NCI-H2081 treated with DMSO at 0.1 percent for 48 hours (cell line): ENCODE results near the gene TBC1D22A.

Source experiments
- DNase-seq: peaks from one replicate; lab custom pipeline; 2025; lab: John Stamatoyannopoulos, UW

Gene TBC1D22A

DNA sequence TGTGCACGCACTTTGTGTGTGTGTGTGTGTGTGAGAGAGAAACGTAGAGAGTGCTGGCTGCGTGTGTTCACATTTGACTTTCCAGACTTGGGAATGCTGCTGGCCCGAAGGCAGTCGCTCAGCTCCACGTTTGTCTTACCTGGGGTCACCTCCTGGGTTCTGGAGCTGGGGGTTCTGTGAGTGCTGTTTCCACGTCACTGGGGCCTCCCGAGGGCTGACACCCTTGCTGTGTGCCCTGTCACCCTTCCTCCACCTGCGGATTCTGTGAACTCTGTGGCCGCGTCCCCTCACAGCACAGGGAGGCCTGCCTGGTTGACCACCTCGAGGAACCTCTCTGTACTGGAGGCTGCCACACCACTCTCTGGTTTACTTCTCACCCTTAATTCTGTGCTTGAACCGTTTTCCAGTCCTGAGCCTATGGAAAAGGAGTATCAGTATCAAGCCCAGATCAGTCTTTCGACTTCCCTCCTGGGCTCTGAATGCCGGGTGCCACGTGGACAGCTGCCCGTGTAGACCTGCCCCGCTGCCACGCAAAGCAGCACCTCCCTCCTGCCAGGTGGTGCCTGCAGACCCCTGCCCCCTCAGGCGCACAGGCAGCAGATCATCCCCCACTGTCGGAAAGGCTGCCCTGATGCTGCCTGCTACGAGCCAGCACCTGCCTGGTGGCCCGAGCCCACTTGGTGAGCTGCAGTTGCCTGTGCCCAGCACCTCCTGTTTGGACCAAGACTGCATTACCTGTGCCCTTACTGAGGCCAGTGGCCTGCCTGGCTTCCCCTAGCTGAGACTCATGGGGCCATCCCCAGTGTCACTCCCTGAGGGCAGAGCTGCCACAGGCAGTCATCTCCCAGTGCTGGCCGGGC lies 233.3 kb downstream of the TBC1D22A start:
- DNase-seq = no peak

DNA sequence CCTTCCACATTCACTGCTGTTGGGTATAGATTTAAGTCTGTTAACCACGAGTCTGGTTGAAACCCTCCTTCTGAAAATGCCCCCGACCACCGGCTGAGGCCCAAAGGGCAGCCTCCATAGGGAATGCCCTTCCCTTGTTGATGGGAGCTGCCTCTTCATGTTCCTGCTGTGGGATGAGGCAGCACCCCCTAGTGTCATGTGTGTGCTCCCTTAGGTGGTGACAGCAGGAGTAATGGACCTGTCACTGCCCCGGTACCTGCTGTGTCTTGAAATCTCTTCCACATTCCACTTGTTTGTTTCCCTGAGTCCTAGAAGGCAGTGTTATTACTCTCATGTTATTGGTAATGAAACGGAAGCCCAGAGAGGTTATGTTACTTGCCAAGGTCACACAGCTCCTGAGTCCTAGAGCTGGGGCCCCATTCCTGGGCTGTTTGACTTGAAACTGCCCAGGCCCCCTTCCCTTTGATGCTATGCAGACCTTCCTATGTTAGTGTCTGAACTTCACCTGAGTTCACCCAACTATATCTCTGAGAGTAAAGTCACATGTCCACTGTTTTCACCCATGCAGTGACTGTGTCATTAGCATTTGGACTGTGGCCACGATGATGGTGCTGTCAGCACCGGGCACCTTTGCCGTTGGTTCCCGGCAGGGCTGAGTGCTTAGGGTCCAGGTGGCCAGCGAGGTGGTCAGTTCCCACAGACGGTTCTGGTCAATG lies 234.3 kb downstream of the TBC1D22A start:
- DNase-seq = no peak

DNA sequence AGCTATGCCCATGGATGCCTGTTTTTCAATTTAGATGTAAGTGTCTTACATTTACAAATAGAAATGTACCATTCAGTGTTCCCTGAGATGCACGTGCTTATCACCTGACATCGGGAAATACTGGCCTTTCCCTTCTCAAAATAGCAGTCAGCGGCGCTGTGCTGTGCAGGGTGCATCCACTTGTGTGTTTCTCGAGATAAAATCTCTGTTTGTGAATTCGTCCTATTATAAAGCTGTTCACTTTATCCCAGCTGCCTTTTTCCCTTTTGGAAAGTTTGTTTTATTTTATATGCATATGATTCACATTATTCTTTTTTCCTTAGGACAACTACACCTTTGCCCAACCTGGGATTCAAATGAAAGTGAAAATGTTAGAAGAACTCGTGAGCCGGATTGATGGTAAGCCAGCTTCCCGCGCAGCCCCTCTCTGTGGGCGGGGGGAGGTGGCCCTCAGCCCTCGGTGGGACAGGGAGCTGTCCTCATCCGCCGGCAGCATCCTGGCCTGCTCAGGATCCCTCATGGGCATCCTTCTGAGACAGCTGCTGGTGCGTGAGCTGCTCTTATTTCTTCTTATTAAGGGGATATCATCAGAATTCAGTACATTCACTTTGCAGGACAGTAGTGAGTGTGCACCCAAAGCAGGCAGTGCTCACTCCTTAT lies 235.0 kb downstream of the TBC1D22A start:
- no peak for DNase-seq

DNA sequence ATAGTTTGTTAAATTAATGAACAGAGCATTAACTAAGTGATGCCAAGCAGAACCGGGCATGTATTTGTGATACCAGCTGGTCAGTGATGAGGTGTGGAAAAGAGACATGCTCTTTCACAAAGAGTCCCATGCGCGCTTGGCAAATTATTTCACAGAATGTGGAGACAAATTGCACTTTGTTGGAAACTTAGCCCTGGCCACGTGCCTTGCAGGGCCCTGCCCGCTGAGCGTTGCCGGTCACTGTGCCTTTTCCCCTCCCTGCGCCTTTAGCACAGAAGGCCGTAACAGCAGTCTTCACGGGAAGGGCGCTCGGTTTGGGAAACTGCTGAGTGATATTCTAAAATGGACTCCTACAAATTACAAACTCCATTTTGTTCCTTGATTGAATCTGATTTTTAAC lies 235.9 kb downstream of the TBC1D22A start:
- DNase-seq = no peak

DNA sequence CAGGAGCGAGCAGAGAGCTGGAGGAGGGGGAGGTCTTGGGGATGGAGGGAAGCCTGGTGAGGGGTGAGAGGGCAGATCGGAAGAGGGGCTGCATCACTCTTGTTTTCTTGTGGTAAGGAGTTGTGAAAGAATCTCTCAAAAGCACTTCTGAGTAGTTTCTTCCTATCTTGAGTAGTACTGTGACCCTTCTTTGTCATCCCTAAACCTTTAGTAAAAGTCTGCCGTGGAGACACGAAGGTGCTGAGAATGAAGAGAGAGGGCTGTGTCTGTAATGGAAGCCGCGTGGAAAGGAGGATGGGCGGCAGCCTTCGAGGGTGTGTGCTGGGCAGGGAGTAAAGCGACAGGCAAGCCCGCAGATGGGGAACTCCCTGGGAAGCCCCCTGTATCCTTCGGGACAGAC lies 237.8 kb downstream of the TBC1D22A start:
- no peak for DNase-seq

DNA sequence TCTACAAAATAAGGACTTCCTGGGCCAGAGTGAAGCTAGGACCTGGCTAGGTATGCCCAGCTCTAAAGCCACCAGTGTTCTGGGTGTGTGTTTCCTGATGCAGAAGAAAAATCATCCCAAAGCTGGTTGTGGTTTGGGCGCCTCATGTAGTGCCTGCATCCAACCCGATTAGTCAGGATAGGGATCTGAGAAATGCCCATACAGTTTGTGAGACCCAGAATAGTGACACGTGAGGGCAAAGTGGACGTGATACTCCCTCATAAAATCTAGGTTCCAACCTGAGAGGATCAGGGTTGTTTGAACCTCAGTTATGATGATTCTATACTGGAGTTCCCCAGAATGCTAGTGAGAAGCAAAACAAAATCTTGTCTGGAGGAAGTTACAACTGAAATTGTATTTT lies 238.4 kb downstream of the TBC1D22A start:
- DNase-seq = no peak

DNA sequence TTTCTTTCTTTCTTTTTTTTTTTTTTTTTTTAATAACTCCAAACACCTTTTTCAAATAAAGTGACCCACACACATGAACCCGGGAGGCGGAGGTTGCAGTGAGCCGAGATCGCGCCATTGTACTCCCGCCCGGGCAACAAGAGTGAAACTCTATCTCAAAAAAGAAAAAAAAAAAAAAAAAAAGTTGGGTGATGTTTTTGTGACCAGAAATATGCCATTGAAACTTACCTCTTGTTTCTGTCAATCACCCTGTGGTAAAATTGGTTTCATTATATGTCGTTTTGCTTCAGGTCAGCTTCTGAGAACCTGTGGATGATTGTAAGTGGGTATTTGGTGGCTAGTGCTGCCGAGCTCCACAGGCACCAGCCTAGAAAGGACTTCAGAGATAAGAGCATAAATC lies 238.8 kb downstream of the TBC1D22A start:
- DNase-seq = no peak

DNA sequence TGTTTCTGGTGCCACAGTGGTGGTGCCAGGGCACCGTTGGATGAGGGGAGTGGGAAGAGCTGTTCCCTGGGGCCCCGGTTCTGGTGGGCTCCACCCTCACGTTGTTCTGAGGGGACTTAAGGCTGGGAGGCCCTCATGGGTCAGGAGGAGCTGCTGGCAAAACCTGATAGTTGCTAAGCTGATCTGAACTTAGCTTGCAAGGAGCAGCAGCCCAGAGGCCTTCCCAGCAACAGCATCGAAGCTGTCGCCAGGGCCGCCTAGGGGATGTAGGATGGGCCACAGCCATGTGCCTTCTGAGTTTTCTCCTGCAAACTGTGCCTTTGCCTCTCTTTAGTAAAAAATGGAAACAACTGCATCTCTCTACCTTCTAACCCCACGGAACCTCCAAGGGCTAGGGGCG lies 240.2 kb downstream of the TBC1D22A start:
- DNase-seq = no peak

DNA sequence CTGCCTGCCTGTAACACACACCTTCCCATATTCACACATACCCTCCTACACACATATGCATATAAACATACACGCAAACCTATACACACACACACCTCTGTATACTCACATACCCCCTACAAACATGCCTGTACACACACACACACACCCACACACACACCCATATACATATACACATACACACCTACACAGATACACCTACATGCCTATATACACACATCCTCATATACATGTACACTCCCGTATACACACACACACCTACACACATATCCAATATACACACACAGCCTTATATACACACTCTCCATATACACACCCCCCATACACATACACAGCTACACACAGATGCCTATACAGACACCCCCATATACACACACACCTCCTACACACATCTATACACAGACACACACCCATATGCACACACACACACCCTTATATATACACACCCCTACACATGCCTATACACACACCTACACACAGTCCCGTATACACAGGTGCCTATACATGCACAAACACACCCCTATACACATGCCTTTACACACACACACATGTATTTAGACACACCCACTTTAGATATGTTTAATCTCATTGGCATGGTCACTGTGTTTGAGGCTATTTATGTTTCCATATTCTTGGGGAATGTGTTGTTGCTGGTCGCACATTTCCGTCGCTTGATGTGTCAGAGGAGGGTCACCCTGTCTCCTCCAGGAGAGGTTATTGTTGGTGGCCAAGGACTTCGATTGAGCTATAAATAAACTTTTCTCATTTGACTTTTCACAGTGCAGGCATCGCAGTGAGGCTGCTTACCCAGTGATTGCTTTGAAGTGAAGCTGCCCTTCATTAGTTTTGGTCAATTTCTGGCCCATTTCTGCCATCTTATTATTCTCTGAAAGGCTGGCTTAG lies 243.3 kb downstream of the TBC1D22A start:
- no peak for DNase-seq

DNA sequence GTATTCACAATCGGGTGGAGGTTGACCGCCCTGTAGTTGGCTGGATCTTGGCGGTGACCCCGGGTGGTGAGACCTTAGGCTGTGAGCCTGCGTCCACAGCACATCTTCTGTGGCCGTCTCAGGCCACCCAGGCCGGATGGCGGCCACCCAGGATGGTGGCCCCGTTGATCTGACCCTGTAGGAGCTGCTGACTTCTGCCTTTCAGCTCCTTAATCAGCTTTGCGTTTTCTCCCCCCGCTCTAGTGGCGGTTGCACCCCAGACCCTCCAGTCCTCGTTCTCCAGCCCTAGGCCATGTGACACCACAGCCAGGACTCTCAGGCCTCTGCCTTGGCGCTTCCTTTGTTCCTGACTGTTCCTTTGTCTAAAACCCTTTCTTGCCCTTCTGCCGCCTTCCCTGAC lies 244.0 kb downstream of the TBC1D22A start:
- no peak for DNase-seq

DNA sequence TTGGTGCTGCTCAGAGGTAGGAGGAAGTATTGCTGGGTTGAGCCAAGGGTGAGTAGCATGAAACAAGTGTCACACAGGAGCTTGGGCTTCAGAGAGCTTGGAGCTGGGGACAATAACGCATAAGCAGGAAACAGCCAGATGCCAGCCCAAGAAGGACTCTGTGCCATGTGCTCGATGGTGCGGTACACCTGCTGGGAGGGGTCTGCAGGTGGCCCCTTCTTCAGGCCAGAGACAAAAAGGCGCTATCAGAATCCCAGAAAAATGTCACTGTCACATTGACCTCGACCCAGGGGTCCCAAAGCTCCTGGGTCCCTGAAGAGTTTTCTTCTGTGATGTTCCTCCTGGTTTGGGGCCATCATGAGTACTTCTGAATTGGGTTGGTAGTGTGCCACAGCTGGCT lies 244.4 kb downstream of the TBC1D22A start:
- no peak for DNase-seq

DNA sequence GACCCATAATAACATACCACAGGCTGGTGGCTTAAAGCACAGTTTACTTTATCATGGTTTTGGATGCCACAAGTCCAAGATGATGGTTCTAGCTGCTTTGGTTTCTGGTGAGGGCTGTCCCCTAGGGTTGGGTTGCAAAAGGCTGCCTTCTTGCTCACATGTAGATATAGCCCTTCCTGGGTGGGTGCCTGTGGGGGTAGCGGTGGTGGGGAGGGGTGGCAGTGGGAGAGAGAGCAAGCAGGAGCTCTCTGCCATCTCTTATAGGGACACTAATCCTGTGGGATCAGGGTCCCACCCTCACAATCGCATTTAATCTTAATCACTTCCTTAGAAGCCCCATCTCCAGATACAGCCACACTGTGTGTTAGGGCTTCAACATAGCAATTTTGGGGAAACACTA lies 245.0 kb downstream of the TBC1D22A start:
- DNase-seq = no peak

DNA sequence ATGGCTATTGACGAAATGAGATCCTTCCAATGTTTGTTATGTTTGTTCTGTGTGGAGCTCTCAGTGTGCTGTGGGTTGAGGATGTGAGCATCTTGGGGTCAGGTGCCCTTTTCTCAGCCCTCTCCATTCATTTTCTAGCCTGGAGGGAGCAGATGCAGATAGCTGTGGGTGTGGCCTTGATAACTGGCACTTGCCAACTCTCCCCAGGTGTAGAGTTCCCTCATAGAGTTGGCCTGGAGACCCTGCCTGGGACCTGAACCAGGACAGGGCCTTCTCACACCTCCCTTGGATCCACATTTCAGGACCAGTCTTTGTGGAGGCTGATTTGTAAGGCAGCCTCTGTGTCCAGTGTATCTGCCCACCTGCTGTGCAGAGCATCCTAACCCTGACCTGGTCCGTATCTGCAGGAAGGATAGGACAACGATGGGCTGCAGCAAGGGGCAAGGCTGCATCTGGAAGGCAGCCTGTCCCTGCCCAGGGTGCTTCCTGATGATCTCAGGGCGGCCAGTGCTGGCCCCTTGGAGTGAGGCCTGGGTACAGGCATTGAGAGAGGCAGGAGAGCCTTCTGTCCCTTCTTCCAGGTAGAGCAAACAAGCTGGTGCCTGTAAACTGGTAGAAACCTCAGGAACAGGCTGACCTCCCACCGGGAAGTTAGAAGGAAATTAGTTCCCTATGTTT lies 245.9 kb downstream of the TBC1D22A start:
- no peak for DNase-seq

DNA sequence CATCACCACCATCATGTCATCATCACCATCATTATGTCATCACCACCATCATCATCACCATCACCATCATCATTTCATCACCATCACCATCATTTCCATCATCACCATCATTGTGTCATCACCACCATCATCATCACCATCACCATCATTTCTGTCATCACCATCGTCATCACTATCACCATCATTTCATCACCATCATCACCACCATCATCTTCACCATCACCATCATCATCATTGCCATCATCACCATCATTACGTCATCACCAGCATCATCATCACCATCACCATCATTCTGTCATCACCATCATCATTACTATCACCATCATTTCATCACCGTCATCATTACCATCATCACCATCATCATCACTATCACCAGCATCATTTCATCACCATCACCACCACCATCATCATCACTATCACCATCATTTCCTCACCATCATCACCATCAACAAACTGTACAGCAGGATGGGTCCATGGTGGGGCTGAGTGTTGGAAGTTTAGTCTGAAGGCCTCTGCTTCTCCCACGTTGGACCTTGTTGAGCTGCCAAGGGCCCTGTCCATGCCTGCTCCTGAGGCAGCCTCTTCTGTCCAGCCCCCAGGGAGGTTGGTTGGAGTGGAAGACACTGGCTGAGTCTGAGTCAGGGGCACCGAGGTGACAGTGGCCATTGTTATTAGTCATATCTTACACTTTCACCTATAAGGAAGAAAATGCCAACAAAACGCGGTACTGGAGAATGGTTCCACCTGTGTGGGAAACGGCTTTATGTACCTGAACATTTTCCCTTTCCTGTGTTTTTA lies 247.1 kb downstream of the TBC1D22A start:
- no peak for DNase-seq

DNA sequence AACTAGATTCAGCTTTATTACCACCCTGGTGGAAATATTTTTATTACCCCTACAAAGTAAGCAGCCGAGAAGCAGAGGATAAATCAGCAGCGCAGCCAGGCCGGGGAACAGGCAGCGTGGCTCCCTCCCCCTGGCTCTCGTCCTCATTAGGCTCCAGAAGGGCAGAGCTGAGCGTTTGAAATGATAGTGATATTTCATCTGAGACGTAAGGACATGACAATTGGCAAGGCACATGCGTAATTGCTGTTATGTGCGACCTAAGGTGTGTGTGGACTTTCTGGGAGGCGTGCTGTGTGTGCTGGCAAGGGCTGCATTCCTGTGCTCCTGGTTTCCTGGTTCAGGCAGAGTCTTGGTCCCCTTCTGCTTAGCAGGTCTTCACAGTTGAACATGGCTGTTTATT lies 247.8 kb downstream of the TBC1D22A start:
- no peak for DNase-seq

DNA sequence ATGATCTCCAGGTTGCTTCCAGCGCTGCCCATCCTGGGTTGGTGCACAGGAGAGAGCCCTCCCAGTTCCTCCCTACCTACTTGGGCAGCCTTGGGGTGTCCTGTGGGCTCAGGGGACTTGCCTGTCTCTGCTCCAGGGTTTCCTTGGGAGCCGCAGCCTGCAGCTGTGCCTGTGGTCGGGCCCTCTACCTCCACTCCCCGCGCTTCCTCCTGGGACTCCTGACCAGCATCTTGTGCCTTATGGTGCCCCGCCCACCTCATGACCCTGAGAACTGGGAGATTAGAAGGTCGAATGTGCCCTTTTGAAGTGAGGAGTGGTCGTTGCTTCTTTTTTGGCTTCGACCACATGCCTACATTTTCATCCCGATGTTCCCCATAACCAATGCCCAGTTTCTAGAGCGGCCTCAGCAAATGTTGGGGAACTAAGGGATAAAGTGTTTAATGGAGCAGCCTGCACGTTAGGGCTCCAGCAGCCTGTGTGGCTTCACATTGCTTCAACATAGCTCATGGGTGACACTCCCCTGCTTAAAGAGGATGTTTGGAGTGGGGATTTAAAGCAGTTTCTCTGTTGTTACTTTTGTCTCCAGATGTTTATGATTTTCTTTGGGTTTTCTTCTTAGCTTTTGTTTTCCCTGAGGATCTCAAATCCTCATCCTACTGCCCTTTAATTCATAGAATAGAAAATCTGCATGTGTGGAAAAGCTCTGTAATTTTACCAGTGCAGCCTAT lies 248.8 kb downstream of the TBC1D22A start:
- DNase-seq = no peak

DNA sequence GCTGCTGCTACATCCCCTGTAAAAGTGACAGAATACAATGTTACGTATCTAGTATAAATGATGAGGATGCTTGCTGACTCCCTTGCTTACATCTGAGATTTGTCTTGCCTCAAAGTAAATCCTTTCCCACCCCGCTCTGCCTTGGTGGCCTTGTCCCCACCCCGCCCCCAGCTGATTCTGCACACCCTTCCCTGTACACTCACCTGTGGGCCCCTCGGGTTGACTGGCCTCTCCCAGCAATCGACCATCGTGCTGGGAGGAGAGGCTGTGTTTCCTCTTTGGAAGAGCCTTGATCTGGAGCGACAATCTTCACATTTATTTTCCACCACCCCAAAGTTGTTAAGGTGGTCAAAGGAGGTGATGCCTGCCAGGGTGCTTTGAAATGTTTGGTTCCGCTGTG lies 249.4 kb downstream of the TBC1D22A start:
- no peak for DNase-seq

DNA sequence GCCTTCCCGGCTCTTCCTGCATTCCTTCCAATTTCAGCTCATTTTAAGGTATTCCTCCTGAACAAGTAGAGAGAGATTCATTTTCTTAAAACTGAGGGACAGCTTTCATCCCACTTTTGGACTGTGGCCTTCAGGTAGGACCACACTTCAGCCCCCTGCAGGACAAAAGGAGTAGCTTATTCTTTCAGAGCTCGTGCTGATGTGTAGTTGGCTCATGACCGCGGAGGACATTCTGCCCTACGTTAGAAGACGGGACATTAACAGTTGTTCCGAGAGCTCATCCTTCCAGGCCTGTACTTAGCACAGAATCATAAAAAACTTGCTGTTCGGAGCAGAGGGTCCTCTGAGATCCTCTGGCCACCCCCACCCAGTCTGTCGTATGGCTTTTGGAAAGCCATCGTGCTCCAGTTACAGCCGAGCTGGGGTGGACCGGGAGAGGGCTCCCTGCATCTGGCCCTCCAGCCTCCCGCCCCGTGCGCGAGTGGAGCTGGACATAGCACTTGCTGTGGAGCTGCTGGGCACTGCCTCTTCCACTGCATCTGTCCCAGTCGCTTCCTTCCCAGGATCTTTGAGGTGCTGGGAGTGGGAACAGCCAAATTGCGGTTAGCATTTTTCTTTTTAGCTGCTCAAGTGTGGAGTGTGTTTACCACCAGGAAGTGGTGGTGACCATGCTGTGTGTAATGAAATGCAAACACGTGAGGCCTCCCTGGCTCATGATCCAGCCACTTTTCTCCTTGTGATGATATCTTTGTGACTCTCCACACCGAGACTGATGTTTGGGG lies 250.3 kb downstream of the TBC1D22A start:
- DNase-seq = no peak
